IMR-90 (cell line): ENCODE measurements around the gene MGAT4C.

Experiments
- CEBPB ChIP-seq: IDR thresholded peaks from 2 replicates; pipeline ENCODE4 v1.6.1; 2012; ENCODE audit warnings: low read depth, low read length, improper control_type of control experiment
- CTCF ChIP-seq: conservative IDR thresholded peaks from 2 replicates; pipeline ENCODE4 v1.5.1; 2012; ENCODE audit warnings: mild to moderate bottlenecking, low read depth, low read length, improper control_type of control experiment
- MAFK ChIP-seq: IDR thresholded peaks from 2 replicates; pipeline ENCODE4 v1.6.1; 2012; ENCODE audit warnings: low read depth, low read length, improper control_type of control experiment
- MAZ ChIP-seq: IDR thresholded peaks from 2 replicates; pipeline ENCODE4 v1.6.1; 2012; ENCODE audit warnings: low read depth, mild to moderate bottlenecking, low read length, improper control_type of control experiment, moderate library complexity, borderline replicate concordance
- NFE2L2 ChIP-seq: fragments of 150-350 bp; IDR thresholded peaks from 2 replicates; pipeline ENCODE4 v1.6.1; 2016; ENCODE audit warnings: low read depth, mild to moderate bottlenecking, low read length
- POLR2A ChIP-seq: IDR thresholded peaks from 2 replicates; pipeline ENCODE4 v1.6.1; 2012; ENCODE audit warnings: mild to moderate bottlenecking, low read depth, low read length

DNA sequence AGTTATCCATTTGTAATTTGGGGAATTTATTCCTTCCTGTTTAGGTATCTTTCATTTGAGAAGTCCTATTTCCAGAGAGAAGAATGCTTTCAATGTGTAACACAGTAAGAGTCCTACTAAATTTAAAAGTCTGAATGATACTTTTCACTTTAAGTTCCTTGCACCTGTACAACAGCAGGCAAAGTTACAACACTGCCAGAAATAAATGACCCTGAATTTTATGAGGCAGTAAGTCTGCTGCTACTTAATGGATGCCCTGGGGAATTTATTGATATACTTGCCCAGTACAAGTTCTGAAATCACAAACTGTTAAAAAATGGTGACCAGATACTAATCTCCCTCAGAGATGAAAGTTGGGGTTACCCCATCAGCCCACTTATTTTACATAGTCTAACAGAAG lies 329.0 kb downstream of the MGAT4C start:
- TF ChIP-seq CTCF = no peak
- TF ChIP-seq POLR2A = no peak
- no peak for TF ChIP-seq CEBPB
- no peak for TF ChIP-seq NFE2L2
- TF ChIP-seq MAZ = no peak
- no peak for TF ChIP-seq MAFK
